Adrenal gland (tissue), 5 donors: ENCODE measurements around the gene SHISA8.

Experiments
- POLR2A ChIP-seq, 2 donors: fragments of 450-650 bp; IDR thresholded peaks; one replicate each; pipeline ENCODE4 v1.6.1; 2017; ENCODE audit warnings: antibody characterized with exemption in 2 of 2, mild to moderate bottlenecking in 2 of 2, moderate library complexity in 1 of 2
- TF ChIP-seq, protein P1 (sequence below), 6 experiments: fragments of 450-650 bp in 4 of 6; fragments of 200-600 bp in 2 of 6; sonication (generic) in 1 of 6; IDR thresholded peaks; 1 replicate in 5 of 6; 2 replicates in 1 of 6; pipeline versions ENCODE4 v1.5.1 to v1.8.0; 2016 to 2021; ENCODE audit warnings: antibody characterized with exemption in 6 of 6, mild to moderate bottlenecking in 2 of 6, moderate library complexity in 1 of 6
- donor health status: DM: no; HTN: no; CAD: no.

- no peak for TF ChIP-seq POLR2A (IDR thresholded peaks at IDR 0.05)
- TF ChIP-seq, protein P1, sequence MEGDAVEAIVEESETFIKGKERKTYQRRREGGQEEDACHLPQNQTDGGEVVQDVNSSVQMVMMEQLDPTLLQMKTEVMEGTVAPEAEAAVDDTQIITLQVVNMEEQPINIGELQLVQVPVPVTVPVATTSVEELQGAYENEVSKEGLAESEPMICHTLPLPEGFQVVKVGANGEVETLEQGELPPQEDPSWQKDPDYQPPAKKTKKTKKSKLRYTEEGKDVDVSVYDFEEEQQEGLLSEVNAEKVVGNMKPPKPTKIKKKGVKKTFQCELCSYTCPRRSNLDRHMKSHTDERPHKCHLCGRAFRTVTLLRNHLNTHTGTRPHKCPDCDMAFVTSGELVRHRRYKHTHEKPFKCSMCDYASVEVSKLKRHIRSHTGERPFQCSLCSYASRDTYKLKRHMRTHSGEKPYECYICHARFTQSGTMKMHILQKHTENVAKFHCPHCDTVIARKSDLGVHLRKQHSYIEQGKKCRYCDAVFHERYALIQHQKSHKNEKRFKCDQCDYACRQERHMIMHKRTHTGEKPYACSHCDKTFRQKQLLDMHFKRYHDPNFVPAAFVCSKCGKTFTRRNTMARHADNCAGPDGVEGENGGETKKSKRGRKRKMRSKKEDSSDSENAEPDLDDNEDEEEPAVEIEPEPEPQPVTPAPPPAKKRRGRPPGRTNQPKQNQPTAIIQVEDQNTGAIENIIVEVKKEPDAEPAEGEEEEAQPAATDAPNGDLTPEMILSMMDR (IDR thresholded peaks at IDR 0.05): no peak
Observed at GRCh38 chr22:41943661-41944209, 28.9 kb upstream of the SHISA8 start.
